Putamen (tissue), 1 donor: ENCODE data around the gene ARHGEF12.

Experiments used
- DNase-seq: peaks from one replicate; pipeline ENCODE4 v3.0.0-alpha.2; 2016; ENCODE audit warnings: low spot score

Gene ARHGEF12, protein sequence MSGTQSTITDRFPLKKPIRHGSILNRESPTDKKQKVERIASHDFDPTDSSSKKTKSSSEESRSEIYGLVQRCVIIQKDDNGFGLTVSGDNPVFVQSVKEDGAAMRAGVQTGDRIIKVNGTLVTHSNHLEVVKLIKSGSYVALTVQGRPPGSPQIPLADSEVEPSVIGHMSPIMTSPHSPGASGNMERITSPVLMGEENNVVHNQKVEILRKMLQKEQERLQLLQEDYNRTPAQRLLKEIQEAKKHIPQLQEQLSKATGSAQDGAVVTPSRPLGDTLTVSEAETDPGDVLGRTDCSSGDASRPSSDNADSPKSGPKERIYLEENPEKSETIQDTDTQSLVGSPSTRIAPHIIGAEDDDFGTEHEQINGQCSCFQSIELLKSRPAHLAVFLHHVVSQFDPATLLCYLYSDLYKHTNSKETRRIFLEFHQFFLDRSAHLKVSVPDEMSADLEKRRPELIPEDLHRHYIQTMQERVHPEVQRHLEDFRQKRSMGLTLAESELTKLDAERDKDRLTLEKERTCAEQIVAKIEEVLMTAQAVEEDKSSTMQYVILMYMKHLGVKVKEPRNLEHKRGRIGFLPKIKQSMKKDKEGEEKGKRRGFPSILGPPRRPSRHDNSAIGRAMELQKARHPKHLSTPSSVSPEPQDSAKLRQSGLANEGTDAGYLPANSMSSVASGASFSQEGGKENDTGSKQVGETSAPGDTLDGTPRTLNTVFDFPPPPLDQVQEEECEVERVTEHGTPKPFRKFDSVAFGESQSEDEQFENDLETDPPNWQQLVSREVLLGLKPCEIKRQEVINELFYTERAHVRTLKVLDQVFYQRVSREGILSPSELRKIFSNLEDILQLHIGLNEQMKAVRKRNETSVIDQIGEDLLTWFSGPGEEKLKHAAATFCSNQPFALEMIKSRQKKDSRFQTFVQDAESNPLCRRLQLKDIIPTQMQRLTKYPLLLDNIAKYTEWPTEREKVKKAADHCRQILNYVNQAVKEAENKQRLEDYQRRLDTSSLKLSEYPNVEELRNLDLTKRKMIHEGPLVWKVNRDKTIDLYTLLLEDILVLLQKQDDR (N-terminal part only)

DNA sequence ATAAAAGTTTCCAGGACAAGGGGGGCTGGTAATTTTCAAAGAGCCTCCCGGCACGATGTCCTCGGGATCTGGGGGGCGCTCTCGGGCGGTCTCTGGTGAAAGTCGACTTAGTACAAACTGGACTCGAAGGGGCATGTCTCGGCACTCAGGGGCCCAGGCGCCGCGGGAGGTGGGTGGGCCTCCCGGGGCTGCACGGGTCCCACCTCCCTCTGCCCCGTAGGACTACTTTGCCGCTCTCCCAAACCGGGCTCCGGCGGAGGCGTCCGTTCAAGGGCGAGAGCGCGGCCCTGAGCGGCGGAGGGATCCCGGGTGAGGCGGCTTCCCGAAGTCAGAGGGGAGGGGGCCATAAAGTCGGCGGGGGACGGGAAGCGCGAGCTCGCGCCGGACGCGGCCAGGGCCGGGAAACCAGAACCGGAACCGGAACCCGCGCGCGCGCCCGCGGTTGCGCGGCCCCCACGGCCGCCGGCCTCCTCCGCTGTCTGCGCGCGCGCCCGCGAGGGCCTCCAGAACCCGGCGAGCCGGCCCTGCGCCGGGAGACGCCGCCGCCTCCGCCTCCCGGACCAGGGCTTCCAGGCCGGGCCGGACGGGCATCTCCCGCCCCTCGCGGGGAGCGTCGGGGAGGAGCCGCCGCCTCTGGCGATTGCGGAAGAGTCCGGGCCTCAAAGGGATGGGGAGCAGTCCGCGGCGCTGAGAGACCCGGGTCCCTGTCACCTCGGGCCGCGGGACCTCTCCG lies at the start of gene ARHGEF12:
TSS of gene ARHGEF12 (plus strand) at position 506 of the 733 bp plus-strand sequence. CDS start 831 bp downstream, outside the sequence.
- DNase-seq, result peak; percentile 95

DNA sequence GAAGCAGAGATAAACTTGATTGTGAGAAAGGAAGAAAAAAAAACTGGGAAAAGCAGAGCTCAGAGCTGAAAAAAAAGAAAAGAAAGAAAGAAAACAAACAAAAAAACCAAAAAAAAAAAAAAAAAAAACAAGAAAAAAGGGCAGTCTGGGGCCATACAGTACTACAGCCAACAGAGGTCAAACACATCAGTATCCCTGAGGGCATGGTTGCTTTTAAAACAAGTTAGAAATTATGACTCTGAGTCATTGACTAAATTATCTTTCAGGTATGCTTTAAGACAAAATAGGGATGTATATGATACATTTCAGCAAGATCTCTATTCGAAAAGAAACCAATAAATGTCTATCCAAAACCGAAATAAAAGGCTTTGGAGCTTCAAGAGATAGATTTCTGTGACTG lies 48.2 kb upstream of the ARHGEF12 start:
- no peak for DNase-seq

DNA sequence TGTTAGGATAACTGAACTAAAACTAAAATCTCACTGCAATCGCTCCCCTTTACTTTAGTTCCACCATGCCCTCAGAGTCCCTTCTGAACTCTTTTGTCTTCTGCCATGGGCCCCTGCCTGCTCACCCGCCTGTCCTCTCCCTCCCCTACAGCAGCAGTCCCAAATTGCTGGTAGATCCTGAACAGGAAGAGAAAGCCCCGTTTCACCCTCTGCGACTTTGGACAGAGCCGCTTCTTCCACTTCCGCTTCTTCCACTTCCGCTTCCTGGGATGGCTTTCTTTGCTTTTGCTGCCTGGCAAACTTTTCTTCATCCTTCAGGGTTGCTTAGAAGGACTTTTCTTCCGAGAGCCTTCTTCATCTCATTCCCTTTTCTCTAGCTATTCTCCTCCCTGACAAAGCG lies 46.8 kb upstream of the ARHGEF12 start:
- DNase-seq, result no peak

DNA sequence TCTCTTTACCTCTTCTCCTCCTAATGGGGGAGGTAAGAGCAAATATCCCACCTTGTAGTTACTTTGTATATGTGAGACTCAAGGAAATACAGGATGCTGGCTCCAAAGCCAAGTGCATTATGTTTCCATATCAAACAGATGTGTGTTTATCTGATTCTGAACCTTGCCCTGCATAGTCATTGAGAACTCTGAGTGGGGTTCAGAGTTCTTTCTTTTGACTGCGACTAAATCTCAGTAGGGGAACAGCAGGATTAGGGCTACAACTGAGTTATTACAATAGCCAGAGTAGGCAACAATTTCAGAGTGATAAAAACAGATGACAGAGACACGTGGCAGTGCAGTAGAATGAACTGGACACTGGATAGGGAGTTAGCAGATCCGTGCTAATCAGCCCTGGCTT lies 45.3 kb upstream of the ARHGEF12 start:
- DNase-seq, result no peak

DNA sequence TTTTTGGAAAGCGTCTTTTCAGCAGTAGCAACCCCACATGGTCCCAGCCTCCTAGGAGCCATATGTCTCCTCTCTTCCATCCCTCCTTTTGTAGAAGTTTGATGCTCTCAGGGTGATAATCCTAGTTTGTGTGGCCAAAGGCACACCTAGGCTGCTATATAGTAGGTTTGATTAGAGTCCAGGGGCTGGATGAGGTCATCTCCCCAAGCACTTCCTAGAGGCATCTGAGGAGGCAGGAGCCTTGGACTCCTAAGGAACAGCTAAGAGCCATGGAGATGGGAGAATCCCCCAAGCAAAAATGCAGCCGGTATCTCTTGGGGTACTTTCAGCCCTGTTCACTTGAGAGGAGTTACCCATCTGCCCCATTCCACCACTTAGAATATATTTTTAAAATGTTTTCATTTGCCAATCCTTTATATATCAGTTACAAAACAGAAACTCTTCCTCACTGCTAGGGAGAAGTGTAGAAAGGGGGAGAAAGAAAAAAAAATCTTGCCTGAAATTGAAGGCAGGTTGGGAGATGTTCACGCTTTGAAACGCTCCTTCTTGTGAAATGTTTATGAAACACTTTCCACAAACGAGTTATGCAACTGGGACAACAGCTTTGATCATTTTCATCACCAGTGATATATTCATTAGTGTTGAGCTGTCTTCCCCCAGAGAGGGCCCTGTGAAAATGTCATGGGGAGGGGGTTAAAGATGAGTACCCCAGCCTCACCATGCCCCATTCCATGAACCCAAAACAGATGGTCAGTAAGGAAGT lies 43.0 kb upstream of the ARHGEF12 start:
- DNase-seq, result no peak

DNA sequence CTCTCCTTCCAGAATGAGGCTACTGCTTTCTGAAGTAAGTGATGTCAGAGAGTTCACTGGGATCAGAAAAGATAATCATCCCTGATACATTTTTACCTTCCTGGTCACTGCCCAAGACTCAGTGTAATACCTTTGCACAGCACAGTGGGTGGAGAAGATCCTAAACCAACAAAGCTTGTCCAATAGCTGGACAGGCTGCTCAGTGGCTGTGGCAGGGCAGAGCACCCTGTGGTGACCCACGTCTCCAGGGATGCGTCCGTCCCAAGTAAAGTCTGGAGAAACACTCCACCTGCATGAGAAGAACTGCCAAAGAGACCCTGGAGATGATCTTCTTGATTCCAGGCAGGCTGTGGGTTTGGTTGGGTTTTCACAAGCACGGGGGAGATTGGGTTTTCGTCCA lies 42.1 kb upstream of the ARHGEF12 start:
- DNase-seq, result no peak

DNA sequence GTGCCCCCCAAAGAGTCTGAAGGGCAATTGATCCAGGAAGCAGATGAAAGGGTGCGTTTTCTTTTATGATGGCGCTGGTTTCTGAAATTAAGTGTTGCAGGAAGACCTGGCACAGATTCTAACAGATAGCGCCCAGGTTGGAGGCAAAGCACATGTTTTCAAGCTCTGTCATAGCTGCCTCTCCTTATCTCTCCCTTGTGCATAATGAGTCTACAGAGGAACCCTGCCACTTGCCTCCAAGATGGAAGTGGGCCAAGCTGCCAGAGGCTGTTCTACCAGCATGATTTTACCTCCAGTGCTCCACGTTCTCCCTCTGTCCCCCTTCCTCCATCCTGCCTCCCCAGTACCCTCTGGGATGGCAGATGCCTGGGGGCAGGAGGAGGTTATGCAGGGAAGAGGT lies 41.1 kb upstream of the ARHGEF12 start:
- DNase-seq, result no peak

DNA sequence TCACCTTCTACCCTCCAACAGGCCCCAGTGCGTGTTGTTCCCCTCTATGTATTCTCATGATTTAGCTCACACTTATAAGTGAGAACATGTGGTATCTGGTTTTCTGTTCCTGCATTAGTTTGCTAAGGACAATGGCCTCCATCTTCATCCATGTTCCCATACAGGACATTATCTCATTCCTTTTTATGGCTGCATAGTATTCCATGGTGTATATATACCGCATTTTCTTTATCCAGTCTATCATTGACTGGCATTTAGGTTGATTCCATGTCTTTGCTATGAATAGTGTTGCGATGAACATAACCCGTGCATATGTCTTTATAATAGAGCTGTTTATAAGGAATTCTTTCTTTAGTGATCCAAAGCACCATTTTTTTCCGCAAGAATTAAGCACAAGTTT lies 39.7 kb upstream of the ARHGEF12 start:
- no peak for DNase-seq

DNA sequence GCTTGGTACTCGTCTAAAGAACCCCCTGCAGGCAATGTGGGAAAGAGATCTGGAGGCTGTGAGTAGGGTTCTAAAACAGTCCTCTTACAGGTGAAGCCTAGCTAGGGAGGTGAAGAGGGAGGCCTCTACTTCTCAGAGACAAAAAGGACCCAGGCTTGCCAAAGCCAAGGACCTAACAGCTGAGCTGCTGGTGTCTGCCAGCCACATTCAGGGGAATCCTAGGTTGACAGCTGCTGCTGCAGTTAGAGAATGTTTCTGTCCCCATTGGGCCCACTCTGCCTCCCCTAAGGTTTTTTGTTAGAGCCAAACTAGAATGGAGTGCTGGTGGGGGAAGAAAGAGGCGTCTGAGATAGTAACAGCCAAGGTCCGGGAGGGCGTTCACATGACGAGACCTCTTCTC lies 37.8 kb upstream of the ARHGEF12 start:
- DNase-seq, result no peak

DNA sequence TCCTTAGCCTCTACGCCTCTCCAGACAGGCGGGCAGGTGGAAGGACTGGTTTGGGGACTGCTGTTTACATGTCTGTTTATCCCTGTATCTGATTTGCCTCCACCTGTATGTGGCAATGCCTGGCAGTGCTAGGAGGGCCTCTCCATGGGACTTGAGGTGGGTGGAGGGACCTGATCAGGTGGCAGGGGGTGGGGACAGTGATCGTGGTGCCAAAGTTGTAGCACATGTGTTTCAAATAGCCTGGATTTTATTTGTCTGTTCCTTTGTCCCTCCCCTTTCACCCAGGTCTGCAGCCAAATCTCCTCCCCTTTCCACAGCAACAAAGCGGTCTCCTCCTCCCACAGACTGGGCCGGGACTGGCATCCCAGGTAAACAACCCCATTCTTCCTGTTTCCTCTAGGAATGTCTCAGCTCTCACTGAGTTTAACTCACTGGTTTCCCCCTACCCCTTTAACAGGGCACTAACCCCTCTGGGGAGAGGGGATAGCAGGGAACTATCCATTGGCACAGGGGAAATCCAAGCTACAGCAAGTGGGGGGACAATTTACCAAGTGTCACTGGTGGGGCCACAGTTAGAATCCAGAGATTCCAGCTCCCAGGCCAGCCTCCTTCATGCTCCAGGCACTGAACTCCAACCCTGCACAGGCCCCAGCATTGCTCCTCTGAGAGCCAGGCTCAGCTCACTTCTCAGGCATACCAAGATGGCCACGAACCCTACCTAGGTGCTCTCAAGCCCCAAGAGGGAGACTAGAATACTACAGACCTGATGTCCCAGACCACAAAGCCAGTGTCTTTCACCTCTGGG lies 34.0 kb upstream of the ARHGEF12 start:
- no peak for DNase-seq

DNA sequence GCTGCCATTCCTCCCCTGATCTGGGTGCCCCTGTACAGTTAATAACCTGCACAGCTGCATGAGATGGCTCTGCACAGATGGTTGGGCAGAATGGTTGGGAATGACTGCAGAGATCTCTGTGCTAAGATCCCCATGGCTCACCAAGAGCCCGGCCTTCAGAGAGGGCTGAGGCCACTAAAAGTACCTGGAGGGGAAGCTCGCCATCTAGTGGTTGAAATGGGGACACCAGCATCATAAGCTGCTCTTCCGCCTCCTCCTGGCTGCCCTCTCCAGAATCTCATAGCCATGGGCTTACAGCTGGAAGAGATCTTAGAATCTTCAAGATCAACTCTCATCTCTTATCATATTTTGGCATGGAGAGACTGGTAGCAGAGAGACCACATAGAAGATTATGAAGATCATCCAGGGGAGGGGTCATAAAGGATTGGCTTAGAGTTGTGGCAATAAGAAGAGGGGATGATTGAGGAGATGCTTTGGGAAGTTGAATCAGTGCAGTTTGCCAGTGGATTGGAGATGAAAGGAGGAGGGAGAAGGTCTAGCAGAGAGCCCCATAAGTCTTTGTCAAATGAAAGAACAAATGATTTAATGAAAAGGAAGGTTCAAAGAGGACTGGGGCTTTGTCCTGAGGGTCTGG lies 33.1 kb upstream of the ARHGEF12 start:
- peak; percentile 34 for DNase-seq

DNA sequence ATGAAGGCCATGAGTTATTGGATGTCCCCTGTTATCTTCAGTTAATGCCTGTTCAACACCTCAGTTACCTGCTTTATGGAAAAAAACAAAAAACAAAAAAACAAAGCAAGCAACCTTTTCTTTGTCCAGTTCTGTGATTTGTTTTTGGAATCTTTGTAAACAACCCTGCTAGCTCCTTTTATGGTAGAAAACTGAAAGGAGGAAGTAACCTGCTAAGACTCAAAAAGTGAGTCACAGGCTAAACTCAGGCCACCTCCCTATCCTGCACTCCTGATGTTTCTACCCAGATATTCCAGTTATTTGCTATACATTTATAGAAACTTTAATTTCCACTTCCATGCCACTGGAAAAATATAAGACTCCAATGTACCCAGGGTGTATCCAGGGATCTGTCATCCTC lies 31.7 kb upstream of the ARHGEF12 start:
- DNase-seq, result no peak

DNA sequence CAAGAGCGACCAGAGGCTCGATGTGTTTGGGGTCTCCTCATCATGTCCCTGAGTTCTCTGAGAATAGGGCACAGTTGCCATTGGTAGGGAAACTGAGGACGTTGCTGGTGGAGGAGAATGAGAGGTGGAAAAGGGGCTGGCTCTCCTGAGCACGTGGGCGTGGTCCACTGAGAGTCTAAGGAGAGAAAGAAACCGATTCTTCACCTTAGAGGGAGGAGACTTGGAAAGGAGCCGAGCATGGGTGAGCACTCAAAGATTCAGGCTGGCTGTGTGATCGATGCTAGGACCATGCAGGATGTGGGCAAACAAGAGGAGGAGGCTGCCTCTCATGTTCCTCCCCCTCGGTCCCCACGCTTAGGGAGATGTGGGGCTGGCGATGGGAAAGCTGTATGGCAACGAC lies 30.9 kb upstream of the ARHGEF12 start:
- DNase-seq, result no peak

DNA sequence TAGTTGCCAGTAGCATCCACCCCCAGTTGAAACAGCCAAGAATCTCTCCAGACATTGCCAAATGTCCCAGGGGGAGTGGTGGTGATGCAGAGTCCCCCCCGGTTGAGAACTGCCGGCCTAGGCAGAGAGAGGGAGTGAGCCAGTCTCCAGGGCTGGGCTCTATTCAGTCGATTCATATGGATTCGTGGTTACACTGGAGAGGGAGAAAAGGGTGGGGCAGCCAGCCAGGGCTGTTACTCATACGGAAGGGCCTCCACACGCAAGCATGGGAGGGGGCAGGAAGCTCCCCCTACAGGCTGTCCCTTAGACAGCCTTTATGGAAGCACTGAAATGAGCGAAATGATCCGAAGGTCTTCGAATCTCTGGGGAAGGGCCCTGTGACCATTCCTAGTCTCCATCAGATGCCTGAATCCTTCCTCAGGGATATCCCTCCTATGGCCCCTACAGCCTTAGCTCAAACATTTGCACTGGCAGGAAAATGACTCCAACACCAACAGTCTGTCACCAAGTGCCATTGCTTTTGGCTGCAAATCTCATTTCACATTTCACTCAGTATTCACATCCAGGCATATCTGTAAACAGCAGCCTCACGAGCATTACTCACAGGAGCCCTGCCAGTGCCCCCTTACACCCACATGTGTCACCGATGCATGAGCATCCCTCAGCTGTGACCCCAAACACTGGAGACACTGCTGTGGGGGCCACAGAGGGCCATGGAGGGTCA lies 29.5 kb upstream of the ARHGEF12 start:
- no peak for DNase-seq

DNA sequence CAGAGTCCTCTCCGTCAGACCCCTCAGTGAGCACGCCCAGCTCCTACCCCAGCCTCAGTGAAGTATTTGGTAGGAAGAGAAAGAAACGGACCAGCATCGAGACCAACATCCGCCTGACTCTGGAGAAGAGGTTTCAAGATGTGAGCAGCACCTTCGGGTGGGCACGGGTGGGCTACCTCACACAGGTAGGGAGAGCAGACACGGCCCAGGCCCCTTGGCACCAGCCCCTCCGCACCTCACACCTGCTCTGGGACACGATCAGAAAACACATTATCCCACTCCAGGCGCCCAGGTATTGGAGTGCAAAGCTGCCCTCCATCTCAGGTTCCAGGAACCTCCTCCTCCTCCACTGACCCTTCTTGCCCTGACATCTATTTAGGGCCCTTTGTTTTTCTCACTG lies 28.7 kb upstream of the ARHGEF12 start:
- no peak for DNase-seq

DNA sequence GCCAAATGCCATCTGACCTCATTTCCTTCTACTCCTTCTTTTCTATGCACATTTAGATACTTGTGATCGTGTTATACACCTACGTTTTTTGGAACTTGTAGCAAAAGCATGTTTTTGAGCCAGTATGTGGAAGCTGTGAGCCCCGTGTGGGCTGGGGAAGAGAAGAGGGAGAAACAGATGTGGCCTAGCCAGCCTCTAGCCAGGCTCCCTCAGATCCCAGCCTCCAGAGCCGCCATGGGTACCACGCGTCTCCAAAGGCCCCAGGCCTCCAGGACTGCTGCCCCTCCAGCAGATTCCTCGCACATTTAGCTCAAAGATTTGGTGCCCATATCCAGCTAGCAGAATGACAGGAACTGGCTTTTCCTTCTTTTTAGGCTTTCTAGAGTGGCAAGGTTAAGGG lies 28.1 kb upstream of the ARHGEF12 start:
- DNase-seq, result no peak

DNA sequence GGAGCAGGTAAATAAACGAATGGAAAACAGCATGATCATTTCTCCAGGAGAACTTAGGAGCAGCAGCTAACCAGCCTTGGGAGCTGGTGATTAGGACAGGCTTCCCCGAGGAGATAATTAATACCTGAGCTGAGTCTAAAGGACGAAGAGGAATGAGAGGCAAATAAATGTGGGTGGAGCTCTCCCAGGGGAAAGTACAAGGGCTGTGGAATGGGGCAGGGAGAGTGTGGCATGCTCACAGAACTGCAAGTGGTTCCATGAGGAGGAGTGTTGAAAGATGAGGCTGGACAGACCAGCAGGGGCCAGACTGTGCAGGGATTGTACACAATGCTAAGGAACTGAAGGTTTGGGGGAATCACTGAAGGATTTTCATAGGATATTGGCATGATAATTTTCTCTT lies 25.3 kb upstream of the ARHGEF12 start:
- DNase-seq, result no peak

DNA sequence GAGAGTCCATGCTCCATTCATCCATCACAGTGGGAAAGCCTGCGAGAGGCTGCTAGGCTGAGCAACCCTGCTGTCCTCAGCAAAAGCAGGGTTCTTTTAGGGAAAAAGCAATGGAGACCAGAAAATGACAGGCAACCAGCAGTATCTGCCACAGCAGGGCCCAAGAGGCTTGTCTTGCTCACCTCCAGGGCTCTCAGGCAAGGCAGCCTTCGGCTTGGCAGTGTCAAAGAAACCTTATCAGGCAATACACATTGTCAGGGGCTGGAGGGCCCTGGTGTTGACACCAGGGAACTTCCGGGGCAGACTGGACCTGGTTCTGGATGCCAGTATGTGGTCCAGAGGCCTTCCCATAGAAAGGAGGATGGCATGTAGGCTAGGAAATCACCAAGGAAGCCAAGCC lies 21.4 kb upstream of the ARHGEF12 start:
- DNase-seq, result no peak
